A549 (cell line): ENCODE data around the gene PCDHGB1. TPM values are rescaled to one million over a fixed set of nuclear protein-coding genes. Genes with fewer than 3 reads are reported as not detected.

Experiments
- polyA plus RNA-seq, 4 experiments: library from polyadenylated mRNA; depleted of rRNA in 3 of 4; stranded (reverse); fragments of >200 nt; fragmentation: RNase III in 1 of 4; extraction: RNeasy Plus Mini Kit Qiagen cat#74134 plus additional on column Dnase treatment in 1 of 4; gene quantifications; 2 replicates in 3 of 4; 3 replicates in 1 of 4; pipeline ENCODE4 v1.2.3, GENCODE V29; 2011 to 2017

PCDHGB1 gene
- polyA plus RNA-seq, 2 of the 4 experiments (the other 2 are of a cell fraction): 1.5 to 3.7 TPM

Other genes with a start within 250 kb of the PCDHGB1 start
Only the 30 nearest of the 37 such genes appear.
- 0.12 TPM in 1 of 2 replicates, not detected in the other for gene PCDHB9, start 162.9 kb upstream of the PCDHGB1 start, polyA plus RNA-seq (2011; rRNA removed)
- 0.01 to 0.13 TPM (median 0.11 TPM) in 3 replicates for gene PCDHB9, start 162.9 kb upstream of the PCDHGB1 start, polyA plus RNA-seq (2017; fragmentation: RNase III; extraction: RNeasy Plus Mini Kit Qiagen cat#74134 plus additional on column Dnase treatment)
- 0.03 and 0.06 TPM in 2 replicates for gene PCDHB10, start 157.7 kb upstream of the PCDHGB1 start, polyA plus RNA-seq (2011; rRNA removed)
- 0.04 TPM in 1 of 3 replicates, not detected in the others for gene PCDHB10, start 157.7 kb upstream of the PCDHGB1 start, polyA plus RNA-seq (2017; fragmentation: RNase III; extraction: RNeasy Plus Mini Kit Qiagen cat#74134 plus additional on column Dnase treatment)
- 0.21 and 0.22 TPM in 2 replicates for gene PCDHB11, start 150.5 kb upstream of the PCDHGB1 start, polyA plus RNA-seq (2011; rRNA removed)
- gene PCDHB11, start 150.5 kb upstream of the PCDHGB1 start, polyA plus RNA-seq (2017; fragmentation: RNase III; extraction: RNeasy Plus Mini Kit Qiagen cat#74134 plus additional on column Dnase treatment): 0.05 to 0.08 TPM (median 0.07 TPM) in 3 replicates
- gene PCDHB12, start 141.4 kb upstream of the PCDHGB1 start, polyA plus RNA-seq (2011; rRNA removed): 0.05 TPM in 2 replicates
- gene PCDHB12, start 141.4 kb upstream of the PCDHGB1 start, polyA plus RNA-seq (2017; fragmentation: RNase III; extraction: RNeasy Plus Mini Kit Qiagen cat#74134 plus additional on column Dnase treatment): not detected in 3 replicates
- gene PCDHB13, start 136.2 kb upstream of the PCDHGB1 start, polyA plus RNA-seq (2011; rRNA removed): 0.19 and 0.28 TPM in 2 replicates
- 0.05 to 0.08 TPM (median 0.08 TPM) in 3 replicates for gene PCDHB13, start 136.2 kb upstream of the PCDHGB1 start, polyA plus RNA-seq (2017; fragmentation: RNase III; extraction: RNeasy Plus Mini Kit Qiagen cat#74134 plus additional on column Dnase treatment)
- 0.13 and 0.14 TPM in 2 replicates for gene PCDHB14, start 126.8 kb upstream of the PCDHGB1 start, polyA plus RNA-seq (2011; rRNA removed)
- 0.05 to 0.12 TPM (median 0.09 TPM) in 3 replicates for gene PCDHB14, start 126.8 kb upstream of the PCDHGB1 start, polyA plus RNA-seq (2017; fragmentation: RNase III; extraction: RNeasy Plus Mini Kit Qiagen cat#74134 plus additional on column Dnase treatment)
- 0.09 and 0.13 TPM in 2 replicates for gene PCDHB15, start 104.7 kb upstream of the PCDHGB1 start, polyA plus RNA-seq (2011; rRNA removed)
- 0.04 to 0.12 TPM (median 0.05 TPM) in 3 replicates for gene PCDHB15, start 104.7 kb upstream of the PCDHGB1 start, polyA plus RNA-seq (2017; fragmentation: RNase III; extraction: RNeasy Plus Mini Kit Qiagen cat#74134 plus additional on column Dnase treatment)
- 0.08 TPM in 1 of 2 replicates, not detected in the other for gene SLC25A2, start 46.0 kb upstream of the PCDHGB1 start, polyA plus RNA-seq (2011; rRNA removed)
- not detected in 3 replicates for gene SLC25A2, start 46.0 kb upstream of the PCDHGB1 start, polyA plus RNA-seq (2017; fragmentation: RNase III; extraction: RNeasy Plus Mini Kit Qiagen cat#74134 plus additional on column Dnase treatment)
- gene TAF7, start 29.3 kb upstream of the PCDHGB1 start, polyA plus RNA-seq (2011; rRNA removed): 78.1 and 90.6 TPM in 2 replicates
- gene TAF7, start 29.3 kb upstream of the PCDHGB1 start, polyA plus RNA-seq (2017; fragmentation: RNase III; extraction: RNeasy Plus Mini Kit Qiagen cat#74134 plus additional on column Dnase treatment): 67.3 to 72.6 TPM (median 71.3 TPM) in 3 replicates
- gene PCDHGA1, start 19.6 kb upstream of the PCDHGB1 start, polyA plus RNA-seq (2011; rRNA removed): 0.66 and 0.71 TPM in 2 replicates
- 0.32 to 0.42 TPM (median 0.33 TPM) in 3 replicates for gene PCDHGA1, start 19.6 kb upstream of the PCDHGB1 start, polyA plus RNA-seq (2017; fragmentation: RNase III; extraction: RNeasy Plus Mini Kit Qiagen cat#74134 plus additional on column Dnase treatment)
- gene PCDHGA2, start 11.3 kb upstream of the PCDHGB1 start, polyA plus RNA-seq (2011; rRNA removed): 1.6 and 1.7 TPM in 2 replicates
- 0.47 to 0.78 TPM (median 0.58 TPM) in 3 replicates for gene PCDHGA2, start 11.3 kb upstream of the PCDHGB1 start, polyA plus RNA-seq (2017; fragmentation: RNase III; extraction: RNeasy Plus Mini Kit Qiagen cat#74134 plus additional on column Dnase treatment)
- 0.07 TPM in 1 of 2 replicates, not detected in the other for gene PCDHGA3, start 6.3 kb upstream of the PCDHGB1 start, polyA plus RNA-seq (2011; rRNA removed)
- not detected in 3 replicates for gene PCDHGA3, start 6.3 kb upstream of the PCDHGB1 start, polyA plus RNA-seq (2017; fragmentation: RNase III; extraction: RNeasy Plus Mini Kit Qiagen cat#74134 plus additional on column Dnase treatment)
- 0.48 and 0.61 TPM in 2 replicates for gene PCDHGA4, start 4.9 kb downstream of the PCDHGB1 start, polyA plus RNA-seq (2011; rRNA removed)
- gene PCDHGA4, start 4.9 kb downstream of the PCDHGB1 start, polyA plus RNA-seq (2017; fragmentation: RNase III; extraction: RNeasy Plus Mini Kit Qiagen cat#74134 plus additional on column Dnase treatment): 0.10 to 0.15 TPM (median 0.13 TPM) in 3 replicates
- 0.36 and 0.54 TPM in 2 replicates for gene PCDHGB2, start 9.9 kb downstream of the PCDHGB1 start, polyA plus RNA-seq (2011; rRNA removed)
- gene PCDHGB2, start 9.9 kb downstream of the PCDHGB1 start, polyA plus RNA-seq (2017; fragmentation: RNase III; extraction: RNeasy Plus Mini Kit Qiagen cat#74134 plus additional on column Dnase treatment): 0.04 to 0.05 TPM (median 0.05 TPM) in 3 replicates
- gene PCDHGA5, start 14.1 kb downstream of the PCDHGB1 start, polyA plus RNA-seq (2011; rRNA removed): 0.37 and 0.57 TPM in 2 replicates
- gene PCDHGA5, start 14.1 kb downstream of the PCDHGB1 start, polyA plus RNA-seq (2017; fragmentation: RNase III; extraction: RNeasy Plus Mini Kit Qiagen cat#74134 plus additional on column Dnase treatment): 0.09 to 0.18 TPM (median 0.13 TPM) in 3 replicates
- gene PCDHGB3, start 20.1 kb downstream of the PCDHGB1 start, polyA plus RNA-seq (2011; rRNA removed): 1.1 and 1.2 TPM in 2 replicates
- gene PCDHGB3, start 20.1 kb downstream of the PCDHGB1 start, polyA plus RNA-seq (2017; fragmentation: RNase III; extraction: RNeasy Plus Mini Kit Qiagen cat#74134 plus additional on column Dnase treatment): 0.16 to 0.44 TPM (median 0.28 TPM) in 3 replicates
- 0.98 and 1.0 TPM in 2 replicates for gene PCDHGA6, start 23.8 kb downstream of the PCDHGB1 start, polyA plus RNA-seq (2011; rRNA removed)
- gene PCDHGA6, start 23.8 kb downstream of the PCDHGB1 start, polyA plus RNA-seq (2017; fragmentation: RNase III; extraction: RNeasy Plus Mini Kit Qiagen cat#74134 plus additional on column Dnase treatment): 0.22 to 0.37 TPM (median 0.23 TPM) in 3 replicates
- gene PCDHGA7, start 32.6 kb downstream of the PCDHGB1 start, polyA plus RNA-seq (2011; rRNA removed): 0.95 and 1.1 TPM in 2 replicates
- 0.70 to 0.84 TPM (median 0.76 TPM) in 3 replicates for gene PCDHGA7, start 32.6 kb downstream of the PCDHGB1 start, polyA plus RNA-seq (2017; fragmentation: RNase III; extraction: RNeasy Plus Mini Kit Qiagen cat#74134 plus additional on column Dnase treatment)
- 1.4 and 1.5 TPM in 2 replicates for gene PCDHGB4, start 37.6 kb downstream of the PCDHGB1 start, polyA plus RNA-seq (2011; rRNA removed)
- gene PCDHGB4, start 37.6 kb downstream of the PCDHGB1 start, polyA plus RNA-seq (2017; fragmentation: RNase III; extraction: RNeasy Plus Mini Kit Qiagen cat#74134 plus additional on column Dnase treatment): 0.90 to 1.6 TPM (median 1.1 TPM) in 3 replicates
- gene PCDHGA8, start 42.5 kb downstream of the PCDHGB1 start, polyA plus RNA-seq (2011; rRNA removed): 0.08 and 0.11 TPM in 2 replicates
- 0.03 to 0.04 TPM (median 0.04 TPM) in 3 replicates for gene PCDHGA8, start 42.5 kb downstream of the PCDHGB1 start, polyA plus RNA-seq (2017; fragmentation: RNase III; extraction: RNeasy Plus Mini Kit Qiagen cat#74134 plus additional on column Dnase treatment)
- gene PCDHGB5, start 47.8 kb downstream of the PCDHGB1 start, polyA plus RNA-seq (2011; rRNA removed): 2.6 and 3.2 TPM in 2 replicates
- 1.9 to 2.8 TPM (median 2.5 TPM) in 3 replicates for gene PCDHGB5, start 47.8 kb downstream of the PCDHGB1 start, polyA plus RNA-seq (2017; fragmentation: RNase III; extraction: RNeasy Plus Mini Kit Qiagen cat#74134 plus additional on column Dnase treatment)
- gene PCDHGA9, start 52.7 kb downstream of the PCDHGB1 start, polyA plus RNA-seq (2011; rRNA removed): 0.22 and 0.40 TPM in 2 replicates
- gene PCDHGA9, start 52.7 kb downstream of the PCDHGB1 start, polyA plus RNA-seq (2017; fragmentation: RNase III; extraction: RNeasy Plus Mini Kit Qiagen cat#74134 plus additional on column Dnase treatment): 0.01 to 0.09 TPM (median 0.03 TPM) in 3 replicates
- gene PCDHGB6, start 57.9 kb downstream of the PCDHGB1 start, polyA plus RNA-seq (2011; rRNA removed): 0.21 and 0.30 TPM in 2 replicates
- gene PCDHGB6, start 57.9 kb downstream of the PCDHGB1 start, polyA plus RNA-seq (2017; fragmentation: RNase III; extraction: RNeasy Plus Mini Kit Qiagen cat#74134 plus additional on column Dnase treatment): 0.08 to 0.09 TPM (median 0.09 TPM) in 3 replicates
- 0.04 and 0.08 TPM in 2 replicates for gene PCDHGA10, start 62.9 kb downstream of the PCDHGB1 start, polyA plus RNA-seq (2011; rRNA removed)
- gene PCDHGA10, start 62.9 kb downstream of the PCDHGB1 start, polyA plus RNA-seq (2017; fragmentation: RNase III; extraction: RNeasy Plus Mini Kit Qiagen cat#74134 plus additional on column Dnase treatment): 0.01 TPM in 1 of 3 replicates, not detected in the others
- 0.14 and 0.16 TPM in 2 replicates for gene PCDHGB7, start 67.6 kb downstream of the PCDHGB1 start, polyA plus RNA-seq (2011; rRNA removed)
- 0.03 to 0.06 TPM (median 0.05 TPM) in 3 replicates for gene PCDHGB7, start 67.6 kb downstream of the PCDHGB1 start, polyA plus RNA-seq (2017; fragmentation: RNase III; extraction: RNeasy Plus Mini Kit Qiagen cat#74134 plus additional on column Dnase treatment)
- 0.05 and 0.10 TPM in 2 replicates for gene PCDHGA11, start 71.0 kb downstream of the PCDHGB1 start, polyA plus RNA-seq (2011; rRNA removed)
- 0.01 TPM in 1 of 3 replicates, not detected in the others for gene PCDHGA11, start 71.0 kb downstream of the PCDHGB1 start, polyA plus RNA-seq (2017; fragmentation: RNase III; extraction: RNeasy Plus Mini Kit Qiagen cat#74134 plus additional on column Dnase treatment)
- gene PCDHGA12, start 80.4 kb downstream of the PCDHGB1 start, polyA plus RNA-seq (2011; rRNA removed): 0.05 and 0.07 TPM in 2 replicates
- 0.03 TPM in 1 of 3 replicates, not detected in the others for gene PCDHGA12, start 80.4 kb downstream of the PCDHGB1 start, polyA plus RNA-seq (2017; fragmentation: RNase III; extraction: RNeasy Plus Mini Kit Qiagen cat#74134 plus additional on column Dnase treatment)
- 1.6 and 1.9 TPM in 2 replicates for gene PCDHGC3, start 125.9 kb downstream of the PCDHGB1 start, polyA plus RNA-seq (2011; rRNA removed)
- 4.9 to 5.3 TPM (median 5.2 TPM) in 3 replicates for gene PCDHGC3, start 125.9 kb downstream of the PCDHGB1 start, polyA plus RNA-seq (2017; fragmentation: RNase III; extraction: RNeasy Plus Mini Kit Qiagen cat#74134 plus additional on column Dnase treatment)
- 0.06 and 0.07 TPM in 2 replicates for gene PCDHGC4, start 134.9 kb downstream of the PCDHGB1 start, polyA plus RNA-seq (2011; rRNA removed)
- 0.03 TPM in 1 of 3 replicates, not detected in the others for gene PCDHGC4, start 134.9 kb downstream of the PCDHGB1 start, polyA plus RNA-seq (2017; fragmentation: RNase III; extraction: RNeasy Plus Mini Kit Qiagen cat#74134 plus additional on column Dnase treatment)
- gene PCDHGC5, start 139.0 kb downstream of the PCDHGB1 start, polyA plus RNA-seq (2011; rRNA removed): 0.08 TPM in 1 of 2 replicates, not detected in the other
- gene PCDHGC5, start 139.0 kb downstream of the PCDHGB1 start, polyA plus RNA-seq (2017; fragmentation: RNase III; extraction: RNeasy Plus Mini Kit Qiagen cat#74134 plus additional on column Dnase treatment): 0.03 TPM in 1 of 3 replicates, not detected in the others